HG03280 (cell line): ENCODE measurements around the gene ELMO2.
A peak's percentile ranks its signal among the peaks of the same experiment; 100 is the strongest.
"Not testable (repeated sequence)": the region's sequence is repeated elsewhere in the genome, so short reads cannot be mapped to it uniquely, and the experiment has no call there.

Experiments used
- ATAC-seq: cut with Tn5 transposase; IDR thresholded peaks from one replicate; pipeline ENCODE4 v1.9.1; 2021; ENCODE audit warnings: mild to moderate bottlenecking, moderate library complexity; ENCODE audit not compliant: unreplicated experiment

Gene ELMO2

GRCh38 chr20:46407671-46407996 is 1.2 kb upstream of the ELMO2 start:
- no peak for ATAC-seq

- ATAC-seq, result peak; percentile 35
These were observed 713 bp upstream of the ELMO2 start for GRCh38 chr20:46406986-46407670.

GRCh38 chr20:46402331-46402811 is 4.0 kb downstream of the ELMO2 start:
- ATAC-seq, result no peak

- no peak for ATAC-seq
These were observed 4.9 kb downstream of the ELMO2 start for GRCh38 chr20:46401478-46401860.

- ATAC-seq, result no peak
These were observed 5.5 kb downstream of the ELMO2 start for GRCh38 chr20:46400828-46401477.

- no peak for ATAC-seq
These were observed 6.2 kb downstream of the ELMO2 start for GRCh38 chr20:46400253-46400652.

- no peak for ATAC-seq
These were observed 7.0 kb downstream of the ELMO2 start for GRCh38 chr20:46399401-46399800.

GRCh38 chr20:46398963-46399362 is 7.5 kb downstream of the ELMO2 start:
- ATAC-seq, result no peak

- ATAC-seq, result no peak
These were observed 10.2 kb downstream of the ELMO2 start for GRCh38 chr20:46396052-46396740.

GRCh38 chr20:46394872-46395760 is 11.3 kb downstream of the ELMO2 start:
- ATAC-seq, result no peak

- no peak for ATAC-seq
These were observed 12.4 kb downstream of the ELMO2 start for GRCh38 chr20:46393967-46394366.

- ATAC-seq, result no peak
These were observed 17.5 kb downstream of the ELMO2 start for GRCh38 chr20:46388937-46389336.

- no peak for ATAC-seq
These were observed 18.1 kb downstream of the ELMO2 start for GRCh38 chr20:46388201-46388836.

- not testable (repeated sequence) for ATAC-seq
These were observed 19.4 kb downstream of the ELMO2 start for GRCh38 chr20:46387054-46387453.

GRCh38 chr20:46378412-46379009 is 27.9 kb downstream of the ELMO2 start:
- no peak for ATAC-seq

GRCh38 chr20:46377518-46377917 is 28.9 kb downstream of the ELMO2 start:
- ATAC-seq, result no peak

- ATAC-seq, result no peak
These were observed 30.1 kb downstream of the ELMO2 start for GRCh38 chr20:46376196-46376785.

GRCh38 chr20:46375771-46376170 is 30.6 kb downstream of the ELMO2 start:
- no peak for ATAC-seq

GRCh38 chr20:46374383-46374782 is 32.0 kb downstream of the ELMO2 start:
- no peak for ATAC-seq

GRCh38 chr20:46371656-46372055 is 34.8 kb downstream of the ELMO2 start:
- ATAC-seq, result no peak
